Keratinocyte (primary cell): ENCODE measurements around the gene ELOVL5. TPM values are rescaled to one million over a fixed set of nuclear protein-coding genes. Genes with fewer than 3 reads are reported as not detected.

ENCODE experiments used
- DNase-seq: peaks from one replicate; pipeline ENCODE4 v3.0.0-alpha.2; 2011; ENCODE audit warnings: low read depth, missing footprints, low spot score
- FAIRE-seq: peaks from 2 replicates; lab custom pipeline; 2011; peaks lifted over from hg19 to GRCh38; lab: Jason Lieb, UNC
- H2AFZ ChIP-seq: 2 replicates; pipeline ENCODE4 v1.6.0; 2012; ENCODE audit warnings: low read length, control low read depth, inconsistent platforms; ENCODE audit not compliant: control insufficient read depth
- H3K27ac ChIP-seq: 2 replicates; pipeline ENCODE4 v1.5.1; 2011; ENCODE audit warnings: low read length; ENCODE audit not compliant: control insufficient read depth, insufficient read depth
- H3K27me3 ChIP-seq: 3 replicates; pipeline ENCODE4 v1.6.0; 2011; ENCODE audit warnings: low read length; ENCODE audit not compliant: control insufficient read depth, insufficient read depth; ENCODE audit errors: extremely low read depth
- H3K36me3 ChIP-seq, 2 experiments: 2 replicates in 1 of 2; 3 replicates in 1 of 2; pipeline ENCODE4 v1.5.1; 2011; ENCODE audit warnings: low read length in 2 of 2, mild to moderate bottlenecking in 1 of 2; ENCODE audit not compliant: control insufficient read depth in 2 of 2, insufficient read depth in 2 of 2; ENCODE audit errors: extremely low read depth in 1 of 2
- H3K4me1 ChIP-seq: 3 replicates; pipeline ENCODE4 v1.5.1; 2011; ENCODE audit warnings: low read length; ENCODE audit not compliant: control insufficient read depth, insufficient read depth; ENCODE audit errors: extremely low read depth
- H3K4me2 ChIP-seq: 3 replicates; pipeline ENCODE4 v1.6.0; 2011; ENCODE audit warnings: low read depth, low read length; ENCODE audit not compliant: control insufficient read depth, insufficient read depth; ENCODE audit errors: extremely low read depth
- H3K4me3 ChIP-seq, 3 experiments: fragments of 200-600 bp in 1 of 3; sonication (generic) in 1 of 3; 2 replicates in 2 of 3; 3 replicates in 1 of 3; pipeline ENCODE4 v1.5.1; 2011 to 2016; ENCODE audit warnings: low read length in 3 of 3, mild to moderate bottlenecking in 3 of 3, control low read depth in 2 of 3, inconsistent platforms in 1 of 3, low read depth in 1 of 3, mixed read lengths in 1 of 3, mixed run types in 1 of 3, moderate library complexity in 1 of 3; ENCODE audit not compliant: control insufficient read depth in 2 of 3, insufficient read depth in 2 of 3; ENCODE audit errors: extremely low read depth in 1 of 3
- H3K79me2 ChIP-seq: 2 replicates; pipeline ENCODE4 v1.6.0; 2012; ENCODE audit warnings: low read length; ENCODE audit not compliant: control insufficient read depth, insufficient read depth
- H3K9ac ChIP-seq: 3 replicates; pipeline ENCODE4 v1.6.0; 2011; ENCODE audit warnings: low read length; ENCODE audit not compliant: control insufficient read depth, insufficient read depth; ENCODE audit errors: extremely low read depth
- H3K9me1 ChIP-seq: 3 replicates; pipeline ENCODE4 v1.6.0; 2011; ENCODE audit warnings: low read length; ENCODE audit not compliant: control insufficient read depth, insufficient read depth; ENCODE audit errors: extremely low read depth
- H3K9me3 ChIP-seq: 2 replicates; pipeline ENCODE4 v1.5.1; 2012; ENCODE audit warnings: low read depth, low read length; ENCODE audit not compliant: control insufficient read depth
- H4K20me1 ChIP-seq: 3 replicates; pipeline ENCODE4 v1.6.0; 2011; ENCODE audit warnings: low read length; ENCODE audit not compliant: control insufficient read depth, insufficient read depth; ENCODE audit errors: extremely low read depth
- CTCF ChIP-seq, 3 experiments: IDR thresholded peaks in 1 of 3; conservative IDR thresholded peaks in 1 of 3; optimal IDR thresholded peaks in 1 of 3; 2 replicates in 2 of 3; 3 replicates in 1 of 3; pipeline versions ENCODE3 to v1.5.1; 2011; ENCODE audit warnings: low read length in 3 of 3, mild to moderate bottlenecking in 3 of 3, moderate library complexity in 2 of 3, control low read depth in 1 of 3, inconsistent platforms in 1 of 3; ENCODE audit not compliant: insufficient read depth in 2 of 3; ENCODE audit errors: extremely low read depth in 1 of 3
- EZH2 ChIP-seq: IDR thresholded peaks from one replicate; pipeline ENCODE4 v1.6.1; 2012; ENCODE audit warnings: inconsistent platforms, mild to moderate bottlenecking, low read length, moderate library complexity
- dilution Hi-C: fragments of 300-500 bp; cut with MboI; formaldehyde crosslinking; loops from one replicate; pipeline ENCODE4 v1.7.0; 2020; ENCODE audit warnings: low sequenced_read_pairs; ENCODE audit not compliant: extremely low pct_ligation_motif_present
- polyA plus RNA-seq, 5 experiments: library from polyadenylated mRNA; depleted of rRNA in 3 of 5; stranded (reverse) in 3 of 5; stranded (forward) in 1 of 5; unstranded in 1 of 5; fragments of >200 nt; gene quantifications; 1 replicate in 1 of 5; 2 replicates in 3 of 5; 3 replicates in 1 of 5; pipeline versions ENCODE4 v1.2.1 to v1.2.3, GENCODE V29; 2011 to 2012; ENCODE audit warnings: missing spikeins in 2 of 5, low read depth in 1 of 5, low replicate concordance in 1 of 5

Gene ELOVL5
- polyA plus RNA-seq, 1 donor (not counting 4 experiments of a cell fraction or from before 2014, with no cell fraction given) = 66.7 TPM

- no peaks in the 10 kb centered on the region for H3K9me3 ChIP-seq
- dilution Hi-C loops = no loop called here
- peaks cover 14% of the 10 kb centered on the region for H3K4me1 ChIP-seq
- no peaks in the 10 kb centered on the region for H3K36me3 ChIP-seq
- no peak overlapping the region for H3K9ac ChIP-seq
- H3K4me2 ChIP-seq = no peak overlapping the region
- DNase-seq = no peak
- no peaks in the 10 kb centered on the region for H3K27me3 ChIP-seq
- no peaks in the 10 kb centered on the region for H3K9me1 ChIP-seq
- peaks cover 82% of the 10 kb centered on the region for H3K79me2 ChIP-seq
- H4K20me1 ChIP-seq = no peaks in the 10 kb centered on the region
- no peak overlapping the region for H3K27ac ChIP-seq
- H2AFZ ChIP-seq = no peak overlapping the region
- FAIRE-seq = no peak
- H3K4me3 ChIP-seq = no peak overlapping the region
- TF ChIP-seq CTCF (optimal IDR thresholded peaks at IDR 0.05 in 1 of 3, IDR thresholded peaks at IDR 0.05 in 1 of 3, conservative IDR thresholded peaks at IDR 0.05 in 1 of 3; ENCODE audit: extremely low read depth in 1 of 3, insufficient read depth in 2 of 3, low read length in 3 of 3) (no peak), EZH2 (no peak)
Measured at GRCh38 chr6:53316142-53316541, 32.6 kb downstream of the ELOVL5 start.

- no peak overlapping the region for H3K27ac ChIP-seq
Measured at GRCh38 chr6:53315086-53315724, 33.5 kb downstream of the ELOVL5 start.

More at GRCh38 chr6:53315086-53315724, 33.5 kb downstream of the ELOVL5 start:
- Histone ChIP-seq H3K9me3 (no peaks in the 10 kb centered on the region), H3K36me3 (no peaks in the 10 kb centered on the region), H4K20me1 (no peaks in the 10 kb centered on the region), H3K27me3 (no peaks in the 10 kb centered on the region), H3K4me1 (peaks cover 14% of the 10 kb centered on the region), H3K4me3 (no peak overlapping the region), H3K4me2 (no peak overlapping the region), H3K79me2 (peaks cover 83% of the 10 kb centered on the region), H2AFZ (no peak overlapping the region), H3K9me1 (no peaks in the 10 kb centered on the region), H3K9ac (no peak overlapping the region)
- TF ChIP-seq CTCF (optimal IDR thresholded peaks at IDR 0.05 in 1 of 3, IDR thresholded peaks at IDR 0.05 in 1 of 3, conservative IDR thresholded peaks at IDR 0.05 in 1 of 3; ENCODE audit: extremely low read depth in 1 of 3, insufficient read depth in 2 of 3, low read length in 3 of 3) = no peak
- no peak for TF ChIP-seq EZH2
- DNase-seq (no peak), FAIRE-seq (no peak)
- dilution Hi-C loops = no loop called here
